NCI-H345 treated with DMSO at 0.1 percent for 48 hours (cell line): Measurements from ENCODE around the gene GOPC.
"Not testable (repeated sequence)": the region's sequence is repeated elsewhere in the genome, so short reads cannot be mapped to it uniquely, and the experiment has no call there.

Source experiments
- DNase-seq: peaks from one replicate; lab custom pipeline; 2025; ENCODE audit not compliant: unreplicated experiment; lab: John Stamatoyannopoulos, UW

The GOPC gene

GRCh38 chr6:117602151-117602898 lies at the start of gene GOPC:
Gene GOPC (minus strand): TSS chr6:117602511. CDS start chr6:117602288, 223 bp downstream.
- DNase-seq, result peak; percentile 96

GRCh38 chr6:117651984-117652383 lies 49.7 kb upstream of the GOPC start:
- DNase-seq, result not testable (repeated sequence)

- no peak for DNase-seq
Measured at GRCh38 chr6:117642976-117643375, 40.7 kb upstream of the GOPC start.

GRCh38 chr6:117637770-117638169 lies 35.5 kb upstream of the GOPC start:
- no peak for DNase-seq

GRCh38 chr6:117629119-117629660 lies 26.9 kb upstream of the GOPC start:
- DNase-seq, result no peak

GRCh38 chr6:117627533-117627932 lies 25.2 kb upstream of the GOPC start:
- DNase-seq, result no peak

- DNase-seq, result no peak
Measured at GRCh38 chr6:117624869-117625481, 22.7 kb upstream of the GOPC start.

- no peak for DNase-seq
Measured at GRCh38 chr6:117619178-117619577, 16.9 kb upstream of the GOPC start.

GRCh38 chr6:117617210-117618035 lies 15.1 kb upstream of the GOPC start:
- no peak for DNase-seq

GRCh38 chr6:117616391-117617209 lies 14.3 kb upstream of the GOPC start:
- no peak for DNase-seq

- no peak for DNase-seq
Measured at GRCh38 chr6:117615750-117616390, 13.6 kb upstream of the GOPC start.

GRCh38 chr6:117613920-117614560 lies 11.7 kb upstream of the GOPC start:
- DNase-seq, result no peak

GRCh38 chr6:117607511-117607910 lies 5.2 kb upstream of the GOPC start:
- no peak for DNase-seq

GRCh38 chr6:117605169-117605826 lies 3.0 kb upstream of the GOPC start:
- peak; percentile 70 for DNase-seq

- DNase-seq, result no peak
Measured at GRCh38 chr6:117603821-117604220, 1.5 kb upstream of the GOPC start.

GRCh38 chr6:117602899-117603588 lies 733 bp upstream of the GOPC start:
- no peak for DNase-seq

GRCh38 chr6:117601811-117602150 lies 530 bp downstream of the GOPC start:
- peak; percentile 18 for DNase-seq

- DNase-seq, result no peak
Measured at GRCh38 chr6:117600008-117600743, 2.1 kb downstream of the GOPC start.
